Spleen (tissue), 7 donors: Measurements from ENCODE around the gene RMDN3.

ENCODE experiments used
- CTCF ChIP-seq, 11 experiments: fragments of 200-600 bp in 7 of 11; fragments of 450-650 bp in 4 of 11; sonication (generic) in 4 of 11; IDR thresholded peaks in 8 of 11; conservative IDR thresholded peaks in 3 of 11; 1 replicate in 7 of 11; 2 replicates in 4 of 11; pipeline versions ENCODE4 v1.4.0 to v1.8.0; 2016 to 2021; ENCODE audit warnings: antibody characterized with exemption in 11 of 11, inconsistent platforms in 4 of 11, mild to moderate bottlenecking in 1 of 11
- POLR2A ChIP-seq, 3 donors: fragments of 450-650 bp; IDR thresholded peaks; one replicate each; pipeline ENCODE4 v1.5.1; 2017; ENCODE audit warnings: antibody characterized with exemption in 3 of 3, mild to moderate bottlenecking in 1 of 3
- donor health status: DM: no; HTN: no; CAD: no; lungs with moderate emphysema.
- donor health status: DM: no; HTN: no; CAD: no.
- donor health status: DM: no; HTN: no; CAD: no.

- TF ChIP-seq CTCF (IDR thresholded peaks at IDR 0.05 in 8 of 11, conservative IDR thresholded peaks at IDR 0.05 in 3 of 11) (no peak), POLR2A (IDR thresholded peaks at IDR 0.05) (no peak)
These were observed 41.5 kb upstream of the RMDN3 start for GRCh38 chr15:40796512-40796911.
